Measurements from ENCODE around the gene F8. TPM values are rescaled to one million over a fixed set of nuclear protein-coding genes. Genes with fewer than 3 reads are reported as not detected.

F8 gene
- total and polyA plus RNA-seq, 2 donors (not counting 1 experiment from before 2014, with no cell fraction given): 4.5 to 7.9 TPM

DNA sequence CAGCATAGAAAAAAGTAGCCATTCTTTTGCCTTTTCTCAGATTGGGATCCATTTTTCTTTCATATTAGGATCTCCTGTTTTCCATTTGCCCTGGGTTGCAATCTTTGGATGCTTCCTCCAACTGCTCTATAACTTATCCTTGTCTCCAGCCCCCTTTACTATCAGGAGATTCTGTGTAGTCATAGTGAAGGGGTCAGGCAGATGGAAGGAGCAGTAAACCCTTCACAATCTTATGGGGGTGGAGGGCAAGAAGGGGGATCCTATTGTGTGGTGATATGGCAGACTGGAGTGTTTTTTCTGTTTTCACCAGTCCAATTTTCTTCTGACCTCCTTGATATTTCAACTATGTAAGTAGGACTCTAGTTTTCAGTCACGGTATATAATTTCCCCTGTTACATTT, 186.4 kb downstream of the F8 start:
- Histone ChIP-seq H3K4me1 (ENCODE audit: control insufficient read depth, extremely low read depth, insufficient read depth, low read length) (no peaks in the 10 kb centered on the region), H3K36me3 (ENCODE audit: control insufficient read depth, insufficient read depth, low read length) (no peaks in the 10 kb centered on the region), H4K20me1 (ENCODE audit: control insufficient read depth, extremely low read depth, insufficient read depth, low read length) (no peaks in the 10 kb centered on the region), H3K27ac (ENCODE audit: insufficient read depth, low read length) (no peak overlapping the region), H2AFZ (ENCODE audit: low read length) (no peak overlapping the region), H3K4me3 (replicated peaks in 1 of 4; ENCODE audit: control extremely low read depth in 1 of 4, insufficient read depth in 1 of 4, low read depth in 3 of 4, low read length in 4 of 4) (no peak overlapping the region), H3K9ac (ENCODE audit: insufficient read depth, low read length) (no peak overlapping the region), H3K4me2 (ENCODE audit: extremely low read depth, insufficient read depth, low read length) (no peak overlapping the region), H3K79me2 (ENCODE audit: control insufficient read depth, insufficient read depth, low read length) (no peaks in the 10 kb centered on the region), H3K9me3 (ENCODE audit: control insufficient read depth, insufficient read depth, low read depth, low read length) (no peaks in the 10 kb centered on the region), H3K27me3 (ENCODE audit: control insufficient read depth, insufficient read depth, low read length) (no peaks in the 10 kb centered on the region)
- TF ChIP-seq EZH2 (IDR thresholded peaks at IDR 0.05; ENCODE audit: low read length, missing control alignments): no peak
- TF ChIP-seq, protein P1, sequence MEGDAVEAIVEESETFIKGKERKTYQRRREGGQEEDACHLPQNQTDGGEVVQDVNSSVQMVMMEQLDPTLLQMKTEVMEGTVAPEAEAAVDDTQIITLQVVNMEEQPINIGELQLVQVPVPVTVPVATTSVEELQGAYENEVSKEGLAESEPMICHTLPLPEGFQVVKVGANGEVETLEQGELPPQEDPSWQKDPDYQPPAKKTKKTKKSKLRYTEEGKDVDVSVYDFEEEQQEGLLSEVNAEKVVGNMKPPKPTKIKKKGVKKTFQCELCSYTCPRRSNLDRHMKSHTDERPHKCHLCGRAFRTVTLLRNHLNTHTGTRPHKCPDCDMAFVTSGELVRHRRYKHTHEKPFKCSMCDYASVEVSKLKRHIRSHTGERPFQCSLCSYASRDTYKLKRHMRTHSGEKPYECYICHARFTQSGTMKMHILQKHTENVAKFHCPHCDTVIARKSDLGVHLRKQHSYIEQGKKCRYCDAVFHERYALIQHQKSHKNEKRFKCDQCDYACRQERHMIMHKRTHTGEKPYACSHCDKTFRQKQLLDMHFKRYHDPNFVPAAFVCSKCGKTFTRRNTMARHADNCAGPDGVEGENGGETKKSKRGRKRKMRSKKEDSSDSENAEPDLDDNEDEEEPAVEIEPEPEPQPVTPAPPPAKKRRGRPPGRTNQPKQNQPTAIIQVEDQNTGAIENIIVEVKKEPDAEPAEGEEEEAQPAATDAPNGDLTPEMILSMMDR (conservative IDR thresholded peaks at IDR 0.05 in 1 of 2, IDR thresholded peaks at IDR 0.05 in 1 of 2; ENCODE audit: low read depth in 1 of 2, low read length in 2 of 2): no peak
- no peak for DNase-seq (ENCODE audit: low read depth in 2 of 2)

- H3K4me3 ChIP-seq (replicated peaks in 1 of 4; ENCODE audit: control extremely low read depth in 1 of 4, insufficient read depth in 1 of 4, low read depth in 3 of 4, low read length in 4 of 4): no peak within 1 kb of the TSS
- no peak for DNase-seq (ENCODE audit: low read depth in 2 of 2)
- no peak for TF ChIP-seq EZH2 (IDR thresholded peaks at IDR 0.05; ENCODE audit: low read length, missing control alignments)
- TF ChIP-seq, protein P1 (conservative IDR thresholded peaks at IDR 0.05 in 1 of 2, IDR thresholded peaks at IDR 0.05 in 1 of 2; ENCODE audit: low read depth in 1 of 2, low read length in 2 of 2): no peak
- no peaks in the 10 kb centered on the region for H3K27me3 ChIP-seq (ENCODE audit: control insufficient read depth, insufficient read depth, low read length)
- H3K9me3 ChIP-seq (ENCODE audit: control insufficient read depth, insufficient read depth, low read depth, low read length): no peaks in the 10 kb centered on the region
- no peak within 1 kb of the TSS for H3K27ac ChIP-seq (ENCODE audit: insufficient read depth, low read length)
- no peak within 1 kb of the TSS for H2AFZ ChIP-seq (ENCODE audit: low read length)
- H3K9ac ChIP-seq (ENCODE audit: insufficient read depth, low read length): no peak within 1 kb of the TSS
- no peaks in the 10 kb centered on the region for H3K36me3 ChIP-seq (ENCODE audit: control insufficient read depth, insufficient read depth, low read length)
- no peak within 1 kb of the TSS for H3K4me2 ChIP-seq (ENCODE audit: extremely low read depth, insufficient read depth, low read length)
- H3K79me2 ChIP-seq (ENCODE audit: control insufficient read depth, insufficient read depth, low read length): no peaks in the 10 kb centered on the region
- no peaks in the 10 kb centered on the region for H4K20me1 ChIP-seq (ENCODE audit: control insufficient read depth, extremely low read depth, insufficient read depth, low read length)
- no peaks in the 10 kb centered on the region for H3K4me1 ChIP-seq (ENCODE audit: control insufficient read depth, extremely low read depth, insufficient read depth, low read length)
These were observed 188.0 kb downstream of the F8 start, which contains the start of gene SMIM9 for GRCh38 chrX:154834562-154834961. Gene SMIM9, minus strand, starts transcription at chrX:154834662. Its CDS starts 3,806 bp downstream, at chrX:154830856.

DNA sequence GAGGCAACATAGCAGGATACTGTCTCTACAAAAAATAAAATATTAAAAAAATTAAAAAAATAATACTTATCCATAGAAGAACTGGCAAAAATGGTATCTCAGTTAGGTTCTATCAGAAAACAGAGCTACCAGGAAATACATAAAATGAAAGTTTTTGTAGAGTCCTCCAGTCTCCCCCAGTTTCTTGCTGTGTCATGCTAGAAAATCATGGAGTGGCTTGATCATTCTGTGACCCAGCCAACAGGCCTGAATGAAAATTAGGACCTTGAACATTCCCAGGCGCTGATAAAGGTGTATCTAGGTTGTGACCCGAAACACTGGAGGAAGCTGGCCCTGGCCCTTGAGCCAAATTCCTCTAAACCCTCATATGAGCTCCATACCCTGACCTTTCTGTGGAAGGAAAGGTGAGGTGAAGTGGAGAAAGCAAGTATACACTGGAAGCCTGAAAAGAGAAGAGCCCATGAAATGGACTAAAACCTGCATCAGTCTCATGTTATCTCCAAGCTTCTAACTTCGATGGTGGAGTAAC, 188.7 kb downstream of the F8 start:
- Histone ChIP-seq H3K4me2 (ENCODE audit: extremely low read depth, insufficient read depth, low read length) (no peak overlapping the region), H3K4me3 (replicated peaks in 1 of 4; ENCODE audit: control extremely low read depth in 1 of 4, insufficient read depth in 1 of 4, low read depth in 3 of 4, low read length in 4 of 4) (no peak overlapping the region), H3K27me3 (ENCODE audit: control insufficient read depth, insufficient read depth, low read length) (no peaks in the 10 kb centered on the region), H3K9me3 (ENCODE audit: control insufficient read depth, insufficient read depth, low read depth, low read length) (no peaks in the 10 kb centered on the region), H3K27ac (ENCODE audit: insufficient read depth, low read length) (no peak overlapping the region), H2AFZ (ENCODE audit: low read length) (no peak overlapping the region), H3K4me1 (ENCODE audit: control insufficient read depth, extremely low read depth, insufficient read depth, low read length) (no peaks in the 10 kb centered on the region), H3K36me3 (ENCODE audit: control insufficient read depth, insufficient read depth, low read length) (no peaks in the 10 kb centered on the region), H3K79me2 (ENCODE audit: control insufficient read depth, insufficient read depth, low read length) (no peaks in the 10 kb centered on the region), H4K20me1 (ENCODE audit: control insufficient read depth, extremely low read depth, insufficient read depth, low read length) (no peaks in the 10 kb centered on the region), H3K9ac (ENCODE audit: insufficient read depth, low read length) (no peak overlapping the region)
- DNase-seq (ENCODE audit: low read depth in 2 of 2): no peak
- no peak for TF ChIP-seq EZH2 (IDR thresholded peaks at IDR 0.05; ENCODE audit: low read length, missing control alignments)
- TF ChIP-seq, protein P1 (conservative IDR thresholded peaks at IDR 0.05 in 1 of 2, IDR thresholded peaks at IDR 0.05 in 1 of 2; ENCODE audit: low read depth in 1 of 2, low read length in 2 of 2): no peak
